HEK293 (cell line): ENCODE data around the gene PRKG1.

Experiments used
- CTCF ChIA-PET: fragments of 350-600 bp; formaldehyde crosslinking; extraction: SDS; loops from one replicate; lab custom pipeline; 2021; ENCODE audit warnings: antibody characterized with exemption; lab: Yijun Ruan, JAX
- POLR2A ChIA-PET: fragments of 300-600 bp; formaldehyde crosslinking; extraction: SDS; loops from one replicate; lab custom pipeline; 2020; ENCODE audit warnings: antibody characterized with exemption, inconsistent platforms; lab: Yijun Ruan, JAX
- H3K27ac ChIP-seq: fragments of 200-500 bp; sonication (Bioruptor generic); 2 replicates; pipeline ENCODE4 v1.5.1; 2014; ENCODE audit warnings: low read depth, low read length, control low read depth, inconsistent platforms; ENCODE audit errors: extremely low read depth
- H3K36me3 ChIP-seq, 2 experiments: fragments of 200-500 bp in 1 of 2; sonication (Bioruptor generic) in 1 of 2; 1 replicate in 1 of 2; 2 replicates in 1 of 2; pipeline ENCODE4 v1.5.1; 2014 to 2017; ENCODE audit warnings: inconsistent platforms in 2 of 2, low read length in 2 of 2; ENCODE audit not compliant: control insufficient read depth in 2 of 2, insufficient read depth in 1 of 2
- H3K4me1 ChIP-seq: fragments of 200-500 bp; sonication (Bioruptor generic); 2 replicates; pipeline ENCODE4 v1.5.1; 2014; ENCODE audit warnings: mild to moderate bottlenecking, low read length, inconsistent platforms; ENCODE audit not compliant: control insufficient read depth, insufficient read depth
- H3K4me3 ChIP-seq: 2 replicates; pipeline ENCODE4 v1.5.1; 2011; ENCODE audit warnings: low read depth, mild to moderate bottlenecking, control low read depth, low read length, moderate library complexity
- H3K9me3 ChIP-seq: fragments of 200-500 bp; sonication (Bioruptor generic); 2 replicates; pipeline ENCODE4 v1.5.1; 2014; ENCODE audit warnings: low read depth, low read length, inconsistent platforms; ENCODE audit not compliant: control insufficient read depth, insufficient read depth
- EGR2 ChIP-seq: fragments of 450-650 bp; formaldehyde crosslinking; IDR thresholded peaks from 2 replicates; pipeline ENCODE4 v1.5.1; 2016; ENCODE audit warnings: low read depth, missing biosample characterization, missing genetic modification characterization
- KLF8 ChIP-seq: fragments of 450-650 bp; formaldehyde crosslinking; IDR thresholded peaks from 2 replicates; pipeline ENCODE4 v1.5.1; 2016; ENCODE audit warnings: missing biosample characterization, missing genetic modification characterization
- OVOL3 ChIP-seq: fragments of 450-650 bp; formaldehyde crosslinking; IDR thresholded peaks from 2 replicates; pipeline ENCODE4 v1.5.1; 2016; ENCODE audit warnings: missing biosample characterization, missing genetic modification characterization
- SP3 ChIP-seq: fragments of 450-650 bp; formaldehyde crosslinking; IDR thresholded peaks from 2 replicates; pipeline ENCODE4 v1.5.1; 2016; ENCODE audit warnings: missing biosample characterization, missing genetic modification characterization
- WT1 ChIP-seq: fragments of 450-650 bp; formaldehyde crosslinking; IDR thresholded peaks from 2 replicates; pipeline ENCODE4 v1.5.1; 2016; ENCODE audit warnings: missing biosample characterization, missing genetic modification characterization
- ZFHX2 ChIP-seq: fragments of 450-650 bp; formaldehyde crosslinking; conservative IDR thresholded peaks from 2 replicates; pipeline ENCODE4 v1.5.1; 2016; ENCODE audit warnings: missing biosample characterization, missing genetic modification characterization
- ZNF211 ChIP-seq: fragments of 450-650 bp; formaldehyde crosslinking; IDR thresholded peaks from 2 replicates; pipeline ENCODE4 v1.5.1; 2016; ENCODE audit warnings: low read depth, missing biosample characterization, missing genetic modification characterization
- ZNF214 ChIP-seq: fragments of 450-650 bp; formaldehyde crosslinking; IDR thresholded peaks from 2 replicates; pipeline ENCODE4 v1.5.1; 2017; ENCODE audit warnings: missing biosample characterization, mild to moderate bottlenecking, missing genetic modification characterization, borderline replicate concordance
- ZNF449 ChIP-seq: fragments of 450-650 bp; formaldehyde crosslinking; IDR thresholded peaks from 2 replicates; pipeline ENCODE4 v1.5.1; 2017; ENCODE audit warnings: missing biosample characterization, mild to moderate bottlenecking, missing genetic modification characterization, moderate library complexity
- ZNF596 ChIP-seq: fragments of 450-650 bp; IDR thresholded peaks from 2 replicates; pipeline ENCODE4 v1.5.0; 2018; ENCODE audit warnings: missing biosample characterization, mild to moderate bottlenecking, missing genetic modification characterization, moderate library complexity
- ZNF704 ChIP-seq: fragments of 450-650 bp; formaldehyde crosslinking; IDR thresholded peaks from 2 replicates; pipeline ENCODE4 v1.5.1; 2016; ENCODE audit warnings: missing biosample characterization, missing genetic modification characterization
- TF ChIP-seq, protein P1 (sequence below): fragments of 450-650 bp; formaldehyde crosslinking; IDR thresholded peaks from 2 replicates; pipeline ENCODE4 v1.5.1; 2016; ENCODE audit warnings: missing biosample characterization, missing genetic modification characterization
- TF ChIP-seq, protein P2 (sequence below): fragments of 450-650 bp; formaldehyde crosslinking; IDR thresholded peaks from 2 replicates; pipeline ENCODE4 v1.5.1; 2016; ENCODE audit warnings: missing biosample characterization, missing genetic modification characterization
- TF ChIP-seq, protein P3 (sequence below): fragments of 450-650 bp; formaldehyde crosslinking; IDR thresholded peaks from 2 replicates; pipeline ENCODE4 v1.5.1; 2016; ENCODE audit warnings: missing biosample characterization, missing genetic modification characterization, low read depth

Gene PRKG1

GRCh38 chr10:51289519-51289918 lies 215.2 kb downstream of the PRKG1 start:
- Histone ChIP-seq H3K27ac (no peak overlapping the region), H3K4me1 (no peaks in the 10 kb centered on the region; the same call in 1 of the 2 replicates), H3K9me3 (no peaks in the 10 kb centered on the region), H3K4me3 (no peak overlapping the region), H3K36me3 (no peaks in the 10 kb centered on the region)
- ChIA-PET POLR2A (no interaction called here), CTCF (no interaction called here)
- TF ChIP-seq ZNF214, result no peak
- TF ChIP-seq KLF8 (tag by site-specific recombination), result no peak
- no peak for TF ChIP-seq ZNF596
- peak; percentile 69; the same call in 1 of the 2 replicates for TF ChIP-seq EGR2 (tag by site-specific recombination)
- peak; percentile 81 for TF ChIP-seq ZFHX2 (tag by site-specific recombination)
- TF ChIP-seq, protein P1, sequence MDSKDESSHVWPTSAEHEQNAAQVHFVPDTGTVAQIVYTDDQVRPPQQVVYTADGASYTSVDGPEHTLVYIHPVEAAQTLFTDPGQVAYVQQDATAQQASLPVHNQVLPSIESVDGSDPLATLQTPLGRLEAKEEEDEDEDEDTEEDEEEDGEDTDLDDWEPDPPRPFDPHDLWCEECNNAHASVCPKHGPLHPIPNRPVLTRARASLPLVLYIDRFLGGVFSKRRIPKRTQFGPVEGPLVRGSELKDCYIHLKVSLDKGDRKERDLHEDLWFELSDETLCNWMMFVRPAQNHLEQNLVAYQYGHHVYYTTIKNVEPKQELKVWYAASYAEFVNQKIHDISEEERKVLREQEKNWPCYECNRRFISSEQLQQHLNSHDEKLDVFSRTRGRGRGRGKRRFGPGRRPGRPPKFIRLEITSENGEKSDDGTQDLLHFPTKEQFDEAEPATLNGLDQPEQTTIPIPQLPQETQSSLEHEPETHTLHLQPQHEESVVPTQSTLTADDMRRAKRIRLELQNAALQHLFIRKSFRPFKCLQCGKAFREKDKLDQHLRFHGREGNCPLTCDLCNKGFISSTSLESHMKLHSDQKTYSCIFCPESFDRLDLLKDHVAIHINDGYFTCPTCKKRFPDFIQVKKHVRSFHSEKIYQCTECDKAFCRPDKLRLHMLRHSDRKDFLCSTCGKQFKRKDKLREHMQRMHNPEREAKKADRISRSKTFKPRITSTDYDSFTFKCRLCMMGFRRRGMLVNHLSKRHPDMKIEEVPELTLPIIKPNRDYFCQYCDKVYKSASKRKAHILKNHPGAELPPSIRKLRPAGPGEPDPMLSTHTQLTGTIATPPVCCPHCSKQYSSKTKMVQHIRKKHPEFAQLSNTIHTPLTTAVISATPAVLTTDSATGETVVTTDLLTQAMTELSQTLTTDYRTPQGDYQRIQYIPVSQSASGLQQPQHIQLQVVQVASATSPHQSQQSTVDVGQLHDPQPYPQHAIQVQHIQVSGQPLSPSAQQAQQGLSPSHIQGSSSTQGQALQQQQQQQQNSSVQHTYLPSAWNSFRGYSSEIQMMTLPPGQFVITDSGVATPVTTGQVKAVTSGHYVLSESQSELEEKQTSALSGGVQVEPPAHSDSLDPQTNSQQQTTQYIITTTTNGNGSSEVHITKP (tag by site-specific recombination), result peak; percentile 28; the same call in 1 of the 2 replicates

- H3K4me1 ChIP-seq, result no peaks in the 10 kb centered on the region; the same call in 1 of the 2 replicates
- no peak overlapping the region for H3K4me3 ChIP-seq
- H3K36me3 ChIP-seq, result no peaks in the 10 kb centered on the region
- CTCF ChIA-PET, result no interaction called here
- no peak for TF ChIP-seq OVOL3 (tag by site-specific recombination)
- TF ChIP-seq, protein P2, sequence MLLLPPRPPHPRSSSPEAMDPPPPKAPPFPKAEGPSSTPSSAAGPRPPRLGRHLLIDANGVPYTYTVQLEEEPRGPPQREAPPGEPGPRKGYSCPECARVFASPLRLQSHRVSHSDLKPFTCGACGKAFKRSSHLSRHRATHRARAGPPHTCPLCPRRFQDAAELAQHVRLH, result no peak
- no peak for TF ChIP-seq ZNF449 (tag by site-specific recombination)
- TF ChIP-seq, all 188 proteins: peak for 0
- no peaks in the 10 kb centered on the region for H3K9me3 ChIP-seq
- POLR2A ChIA-PET, result no interaction called here
- H3K27ac ChIP-seq, result no peak overlapping the region
Observed at GRCh38 chr10:51291961-51292360, 217.7 kb downstream of the PRKG1 start.

DNA sequence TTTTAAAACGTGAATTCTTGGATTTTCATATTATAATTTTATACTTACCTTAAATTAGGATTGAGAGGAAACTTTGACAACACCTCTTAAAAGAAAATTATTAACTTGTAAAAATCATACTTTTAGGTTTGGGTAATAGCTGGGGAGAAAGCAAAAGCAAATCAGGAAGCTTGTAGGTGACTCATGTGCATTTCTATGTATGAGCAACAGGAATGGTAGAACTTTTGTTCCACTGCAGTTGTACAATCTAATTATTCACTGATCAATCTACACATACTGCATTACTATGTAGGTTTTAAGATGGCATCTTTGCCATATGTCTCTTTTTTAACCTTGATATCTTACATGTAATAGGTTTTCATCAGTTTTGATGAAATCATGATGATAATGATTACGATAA lies 223.2 kb downstream of the PRKG1 start:
- TF ChIP-seq ZNF211 (tag by site-specific recombination) (no peak), SP3 (tag by site-specific recombination) (no peak), WT1 (tag by site-specific recombination) (no peak), ZNF704 (tag by site-specific recombination) (no peak)
- TF ChIP-seq, protein P3, sequence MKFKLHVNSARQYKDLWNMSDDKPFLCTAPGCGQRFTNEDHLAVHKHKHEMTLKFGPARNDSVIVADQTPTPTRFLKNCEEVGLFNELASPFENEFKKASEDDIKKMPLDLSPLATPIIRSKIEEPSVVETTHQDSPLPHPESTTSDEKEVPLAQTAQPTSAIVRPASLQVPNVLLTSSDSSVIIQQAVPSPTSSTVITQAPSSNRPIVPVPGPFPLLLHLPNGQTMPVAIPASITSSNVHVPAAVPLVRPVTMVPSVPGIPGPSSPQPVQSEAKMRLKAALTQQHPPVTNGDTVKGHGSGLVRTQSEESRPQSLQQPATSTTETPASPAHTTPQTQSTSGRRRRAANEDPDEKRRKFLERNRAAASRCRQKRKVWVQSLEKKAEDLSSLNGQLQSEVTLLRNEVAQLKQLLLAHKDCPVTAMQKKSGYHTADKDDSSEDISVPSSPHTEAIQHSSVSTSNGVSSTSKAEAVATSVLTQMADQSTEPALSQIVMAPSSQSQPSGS, result no peak
- H3K36me3 ChIP-seq, result no peaks in the 10 kb centered on the region
- ChIA-PET POLR2A (no interaction called here), CTCF (interaction anchor here (0.7 kb wide), 1 partner anchor 386 kb away, joined by 3 read pairs; no protein-coding TSS in a partner anchor)
- no peak overlapping the region for H3K4me3 ChIP-seq
- no peaks in the 10 kb centered on the region for H3K4me1 ChIP-seq
- H3K27ac ChIP-seq, result no peak overlapping the region
- H3K9me3 ChIP-seq, result no peaks in the 10 kb centered on the region
